HepG2 (cell line): ENCODE measurements around the gene SPECC1L. TPM values are rescaled to one million over a fixed set of nuclear protein-coding genes. Genes with fewer than 3 reads are reported as not detected.

ENCODE experiments used
- ARNT ChIP-seq: fragments of 450-650 bp; IDR thresholded peaks from 2 replicates; pipeline ENCODE4 v1.6.1; 2017
- BATF2 ChIP-seq: sonication (generic); formaldehyde crosslinking; IDR thresholded peaks from 2 replicates; pipeline ENCODE4 v1.8.0; 2022; ENCODE audit warnings: mild to moderate bottlenecking, missing genetic modification reagents, moderate library complexity
- DPF2 ChIP-seq: sonication (generic); formaldehyde crosslinking; IDR thresholded peaks from 2 replicates; pipeline ENCODE4 v1.4.0; 2020; ENCODE audit warnings: mild to moderate bottlenecking, low read depth, missing genetic modification reagents, borderline replicate concordance
- FIP1L1 ChIP-seq: fragments of 200-400 bp; formaldehyde crosslinking; IDR thresholded peaks from 2 replicates; pipeline ENCODE4 v1.6.1; 2018; ENCODE audit warnings: low read depth, mild to moderate bottlenecking, low read length, moderate library complexity, borderline replicate concordance; ENCODE audit not compliant: insufficient read depth
- GMEB1 ChIP-seq: sonication (generic); formaldehyde crosslinking; IDR thresholded peaks from 2 replicates; pipeline ENCODE4 v1.5.1; 2020; ENCODE audit warnings: missing genetic modification reagents, mild to moderate bottlenecking, borderline replicate concordance
- HNRNPUL1 ChIP-seq: fragments of 200-400 bp; formaldehyde crosslinking; IDR thresholded peaks from 2 replicates; pipeline ENCODE4 v1.6.1; 2017; ENCODE audit warnings: low read depth, mild to moderate bottlenecking, low read length, moderate library complexity
- KLF15 ChIP-seq: sonication (generic); formaldehyde crosslinking; IDR thresholded peaks from 2 replicates; pipeline ENCODE4 v1.8.1; 2023; ENCODE audit warnings: borderline replicate concordance, mild to moderate bottlenecking, inconsistent platforms, missing genetic modification reagents, mixed read lengths
- LCORL ChIP-seq, 2 experiments: fragments of 450-650 bp in 1 of 2; sonication (generic) in 1 of 2; formaldehyde crosslinking in 1 of 2; IDR thresholded peaks; 2 replicates each; pipeline versions ENCODE4 v1.5.0 to v1.6.1; 2017 to 2020; ENCODE audit warnings: antibody characterized with exemption in 1 of 2, missing genetic modification reagents in 1 of 2
- POGZ ChIP-seq: sonication (generic); formaldehyde crosslinking; IDR thresholded peaks from 2 replicates; pipeline ENCODE4 v1.4.0; 2020; ENCODE audit warnings: mild to moderate bottlenecking, missing genetic modification reagents
- SATB2 ChIP-seq: sonication (generic); formaldehyde crosslinking; IDR thresholded peaks from 2 replicates; pipeline ENCODE4 v1.5.0; 2020; ENCODE audit warnings: missing genetic modification reagents
- ZNF235 ChIP-seq: sonication (generic); formaldehyde crosslinking; IDR thresholded peaks from 2 replicates; pipeline ENCODE4 v1.8.1; 2023; ENCODE audit warnings: mild to moderate bottlenecking, missing genetic modification reagents, borderline replicate concordance
- ZNF383 ChIP-seq: sonication (generic); formaldehyde crosslinking; IDR thresholded peaks from 2 replicates; pipeline ENCODE4 v1.4.0; 2020; ENCODE audit warnings: missing genetic modification reagents, mild to moderate bottlenecking, borderline replicate concordance
- ZNF704 ChIP-seq: sonication (generic); formaldehyde crosslinking; IDR thresholded peaks from 2 replicates; pipeline ENCODE4 v1.8.1; 2023; ENCODE audit warnings: mild to moderate bottlenecking, inconsistent platforms, moderate library complexity, missing genetic modification reagents, borderline replicate concordance
- ZNF749 ChIP-seq: sonication (generic); formaldehyde crosslinking; IDR thresholded peaks from 2 replicates; pipeline ENCODE4 v1.8.0; 2022; ENCODE audit warnings: mild to moderate bottlenecking, missing genetic modification reagents, moderate library complexity, borderline replicate concordance
- ZNF780A ChIP-seq: sonication (generic); formaldehyde crosslinking; IDR thresholded peaks from 2 replicates; pipeline ENCODE4 v1.8.0; 2022; ENCODE audit warnings: mild to moderate bottlenecking, missing genetic modification reagents, moderate library complexity
- ZNF790 ChIP-seq: sonication (generic); formaldehyde crosslinking; IDR thresholded peaks from 2 replicates; pipeline ENCODE4 v1.8.0; 2022; ENCODE audit warnings: missing genetic modification reagents, mild to moderate bottlenecking, borderline replicate concordance
- polyA plus RNA-seq, 8 experiments: library from polyadenylated mRNA; depleted of rRNA in 3 of 8; stranded (reverse) in 7 of 8; unstranded in 1 of 8; fragments of >200 nt; fragmentation: Illumina TruSeq in 4 of 8; extraction: Trizol in 4 of 8; gene quantifications; 2 replicates each; pipeline versions ENCODE4 v1.2.1 to v1.2.3, GENCODE V29; 2011 to 2016; ENCODE audit warnings: low read depth in 4 of 8, missing spikeins in 1 of 8, mixed read lengths in 1 of 8; ENCODE audit not compliant: insufficient read depth in 1 of 8
- total RNA-seq, 5 experiments: library from RNA; depleted of rRNA; stranded (reverse); fragments of >200 nt; fragmentation: Illumina TruSeq; extraction: Trizol; gene quantifications; 2 replicates each; pipeline ENCODE4 v1.2.3, GENCODE V29; 2016; ENCODE audit warnings: low read depth in 1 of 5
- TF ChIP-seq, protein P1 (sequence below): IDR thresholded peaks from 2 replicates; pipeline ENCODE4 v1.6.1; 2016; ENCODE audit warnings: missing compliant biosample characterization, missing genetic modification reagents, borderline replicate concordance
- TF ChIP-seq, protein P2 (sequence below): sonication (generic); formaldehyde crosslinking; IDR thresholded peaks from 2 replicates; pipeline ENCODE4 v1.4.0; 2020; ENCODE audit warnings: missing genetic modification reagents
- TF ChIP-seq, protein P3 (sequence below): sonication (generic); formaldehyde crosslinking; IDR thresholded peaks from 2 replicates; pipeline ENCODE4 v1.8.1; 2023; ENCODE audit warnings: mild to moderate bottlenecking, missing genetic modification reagents

Gene SPECC1L
- total and polyA plus RNA-seq, 2 of the 13 experiments (the other 11 are each of a cell fraction or from before 2014, with no cell fraction given), result 14.1 to 30.3 TPM

DNA sequence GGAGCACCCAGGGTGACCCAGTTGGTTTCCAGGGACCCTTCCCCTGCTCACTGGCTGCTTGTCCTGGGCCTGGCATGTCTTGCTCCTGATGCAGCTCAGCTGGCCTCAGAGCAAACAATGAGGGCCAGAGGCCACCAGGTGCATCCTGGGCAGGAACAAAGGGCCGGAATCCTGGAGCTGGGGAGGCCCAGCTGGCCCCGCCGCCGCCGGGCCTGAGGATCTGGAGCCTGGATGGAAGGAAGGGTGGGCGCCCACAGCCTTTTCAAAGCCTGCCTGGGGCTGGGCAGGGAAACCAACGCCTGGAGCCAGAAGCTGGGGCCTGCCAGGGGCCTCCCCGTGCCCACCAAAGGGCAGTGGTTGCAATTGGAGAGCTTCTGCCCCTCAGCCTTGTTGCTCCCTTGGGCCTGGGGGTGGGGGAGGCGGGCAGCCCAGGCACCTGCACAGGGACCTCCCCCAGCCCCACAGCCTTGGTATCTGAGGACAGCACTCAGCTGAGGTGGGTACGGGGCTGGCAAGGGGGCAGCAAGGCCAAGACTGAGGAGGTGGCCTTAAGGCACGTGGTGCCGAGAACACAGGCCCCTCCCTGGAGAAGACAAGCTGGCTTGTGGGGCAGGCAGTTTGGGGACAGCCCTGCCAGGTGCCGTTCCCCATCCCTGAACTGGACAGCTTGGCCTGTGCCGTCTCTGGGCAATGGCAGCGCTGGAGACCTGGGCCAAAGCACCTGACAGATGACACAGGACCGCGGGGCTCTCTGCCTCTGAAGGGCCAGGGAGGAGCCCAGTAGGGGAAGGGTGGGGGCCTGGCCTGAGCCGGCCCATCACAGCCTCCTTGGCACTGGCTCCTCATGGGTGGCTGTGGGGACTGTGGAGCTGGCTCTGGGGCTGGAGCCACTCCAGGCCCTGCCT is 149.7 kb downstream of the SPECC1L start (continued):
- TF ChIP-seq, protein P1, sequence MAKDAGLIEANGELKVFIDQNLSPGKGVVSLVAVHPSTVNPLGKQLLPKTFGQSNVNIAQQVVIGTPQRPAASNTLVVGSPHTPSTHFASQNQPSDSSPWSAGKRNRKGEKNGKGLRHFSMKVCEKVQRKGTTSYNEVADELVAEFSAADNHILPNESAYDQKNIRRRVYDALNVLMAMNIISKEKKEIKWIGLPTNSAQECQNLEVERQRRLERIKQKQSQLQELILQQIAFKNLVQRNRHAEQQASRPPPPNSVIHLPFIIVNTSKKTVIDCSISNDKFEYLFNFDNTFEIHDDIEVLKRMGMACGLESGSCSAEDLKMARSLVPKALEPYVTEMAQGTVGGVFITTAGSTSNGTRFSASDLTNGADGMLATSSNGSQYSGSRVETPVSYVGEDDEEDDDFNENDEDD (CRISPR knock-in tag), result no peak
- TF ChIP-seq ZNF749 (CRISPR knock-in tag) (no peak), GMEB1 (CRISPR knock-in tag) (no peak), KLF15 (CRISPR knock-in tag) (no peak), ZNF790 (no peak), FIP1L1 (no peak), ZNF780A (no peak), LCORL (IDR thresholded peaks at IDR 0.05) (no peak), LCORL (CRISPR knock-in tag; IDR thresholded peaks at IDR 0.05) (peak; percentile 25; the same call in 1 of the 2 replicates), ZNF704 (CRISPR knock-in tag) (no peak), BATF2 (CRISPR knock-in tag) (no peak), ARNT (no peak), DPF2 (CRISPR knock-in tag) (no peak), HNRNPUL1 (no peak), POGZ (CRISPR knock-in tag) (peak; percentile 33; the same call in 1 of the 2 replicates), SATB2 (CRISPR knock-in tag) (no peak), ZNF235 (no peak; the same call in 1 of the 2 replicates), ZNF383 (CRISPR knock-in tag) (no peak)
- TF ChIP-seq, protein P2, sequence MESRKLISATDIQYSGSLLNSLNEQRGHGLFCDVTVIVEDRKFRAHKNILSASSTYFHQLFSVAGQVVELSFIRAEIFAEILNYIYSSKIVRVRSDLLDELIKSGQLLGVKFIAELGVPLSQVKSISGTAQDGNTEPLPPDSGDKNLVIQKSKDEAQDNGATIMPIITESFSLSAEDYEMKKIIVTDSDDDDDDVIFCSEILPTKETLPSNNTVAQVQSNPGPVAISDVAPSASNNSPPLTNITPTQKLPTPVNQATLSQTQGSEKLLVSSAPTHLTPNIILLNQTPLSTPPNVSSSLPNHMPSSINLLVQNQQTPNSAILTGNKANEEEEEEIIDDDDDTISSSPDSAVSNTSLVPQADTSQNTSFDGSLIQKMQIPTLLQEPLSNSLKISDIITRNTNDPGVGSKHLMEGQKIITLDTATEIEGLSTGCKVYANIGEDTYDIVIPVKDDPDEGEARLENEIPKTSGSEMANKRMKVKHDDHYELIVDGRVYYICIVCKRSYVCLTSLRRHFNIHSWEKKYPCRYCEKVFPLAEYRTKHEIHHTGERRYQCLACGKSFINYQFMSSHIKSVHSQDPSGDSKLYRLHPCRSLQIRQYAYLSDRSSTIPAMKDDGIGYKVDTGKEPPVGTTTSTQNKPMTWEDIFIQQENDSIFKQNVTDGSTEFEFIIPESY, result no peak
- TF ChIP-seq, protein P3, sequence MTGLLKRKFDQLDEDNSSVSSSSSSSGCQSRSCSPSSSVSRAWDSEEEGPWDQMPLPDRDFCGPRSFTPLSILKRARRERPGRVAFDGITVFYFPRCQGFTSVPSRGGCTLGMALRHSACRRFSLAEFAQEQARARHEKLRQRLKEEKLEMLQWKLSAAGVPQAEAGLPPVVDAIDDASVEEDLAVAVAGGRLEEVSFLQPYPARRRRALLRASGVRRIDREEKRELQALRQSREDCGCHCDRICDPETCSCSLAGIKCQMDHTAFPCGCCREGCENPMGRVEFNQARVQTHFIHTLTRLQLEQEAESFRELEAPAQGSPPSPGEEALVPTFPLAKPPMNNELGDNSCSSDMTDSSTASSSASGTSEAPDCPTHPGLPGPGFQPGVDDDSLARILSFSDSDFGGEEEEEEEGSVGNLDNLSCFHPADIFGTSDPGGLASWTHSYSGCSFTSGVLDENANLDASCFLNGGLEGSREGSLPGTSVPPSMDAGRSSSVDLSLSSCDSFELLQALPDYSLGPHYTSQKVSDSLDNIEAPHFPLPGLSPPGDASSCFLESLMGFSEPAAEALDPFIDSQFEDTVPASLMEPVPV (CRISPR knock-in tag), result no peak
